Hepatocyte (in vitro differentiated cells): ENCODE data around the gene GMCL1.
"Not testable (repeated sequence)": the region's sequence is repeated elsewhere in the genome, so short reads cannot be mapped to it uniquely, and the experiment has no call there.

Experiments used
- CTCF ChIP-seq: fragments of 200-600 bp; sonication (generic); IDR thresholded peaks from 2 replicates; pipeline ENCODE4 v1.5.1; 2016; ENCODE audit warnings: antibody characterized with exemption, mild to moderate bottlenecking; ENCODE audit not compliant: poor library complexity
- EZH2 ChIP-seq: fragments of 200-600 bp; sonication (generic); IDR thresholded peaks from 2 replicates; pipeline ENCODE4 v1.6.1; 2016; ENCODE audit warnings: antibody characterized with exemption, mild to moderate bottlenecking, borderline replicate concordance
- EZH2phosphoT487 ChIP-seq: fragments of 200-600 bp; sonication (generic); IDR thresholded peaks from one replicate; pipeline ENCODE4 v1.6.1; 2018; ENCODE audit warnings: antibody characterized with exemption, mild to moderate bottlenecking, low read depth, moderate library complexity; ENCODE audit not compliant: unreplicated experiment, severe bottlenecking

GRCh38 chr2:69802781-69803367 lies 26.6 kb upstream of the GMCL1 start:
- not testable (repeated sequence) for TF ChIP-seq EZH2, CTCF, EZH2phosphoT487
